Spinal cord (tissue), 10 donors: ENCODE measurements around the gene TMUB2. TPM values are rescaled to one million over a fixed set of nuclear protein-coding genes. Genes with fewer than 3 reads are reported as not detected.

ENCODE experiments used
- DNase-seq, 6 donors: peaks; one replicate each; pipeline versions ENCODE4 v3.0.0 to v3.0.0-alpha.2; 2013 to 2015; ENCODE audit warnings: low spot score in 6 of 6, low read depth in 4 of 6
- H3K27ac ChIP-seq: one replicate; pipeline ENCODE4 v1.5.1; 2013; ENCODE audit warnings: low read depth, low read length, control low read depth
- H3K27me3 ChIP-seq: one replicate; pipeline ENCODE4 v1.6.1; 2013; ENCODE audit warnings: low read length; ENCODE audit not compliant: control insufficient read depth, insufficient read depth
- H3K36me3 ChIP-seq: one replicate; pipeline ENCODE4 v1.6.1; 2013; ENCODE audit warnings: low read length; ENCODE audit not compliant: control insufficient read depth, insufficient read depth
- H3K4me1 ChIP-seq: one replicate; pipeline ENCODE4 v1.6.1; 2013; ENCODE audit warnings: low read length; ENCODE audit not compliant: control insufficient read depth, insufficient read depth
- H3K4me3 ChIP-seq: one replicate; pipeline ENCODE4 v1.5.1; 2013; ENCODE audit warnings: low read depth, low read length, control low read depth
- H3K9me3 ChIP-seq: one replicate; pipeline ENCODE4 v1.6.1; 2013; ENCODE audit warnings: low read length; ENCODE audit not compliant: control insufficient read depth, insufficient read depth
- WGBS: methylation state at CpG from one replicate; pipeline ENCODE4 v1.1.5; 2013; ENCODE audit warnings: missing lambda C conversion rate; ENCODE audit not compliant: insufficient coverage; 5-methylcytosine and 5-hydroxymethylcytosine counted together
- polyA plus RNA-seq, 2 donors: library from polyadenylated mRNA; unstranded; fragments of 120-200 nt; gene quantifications; one replicate each; pipeline ENCODE4 v1.2.1, GENCODE V29; 2013; ENCODE audit not compliant: insufficient read length in 2 of 2
- total RNA-seq, 2 donors: library from RNA; depleted of rRNA in 1 of 2; stranded (reverse); fragments of 120-200 nt in 1 of 2; fragments of >200 nt in 1 of 2; gene quantifications; one replicate each; pipeline versions ENCODE4 v1.2.3 to v1.2.4, GENCODE V29; 2013 to 2014
- donor health status: healthy.

Gene TMUB2
- total and polyA plus RNA-seq, 4 donors: 27.2 to 54.8 (median 40.3) TPM

DNA sequence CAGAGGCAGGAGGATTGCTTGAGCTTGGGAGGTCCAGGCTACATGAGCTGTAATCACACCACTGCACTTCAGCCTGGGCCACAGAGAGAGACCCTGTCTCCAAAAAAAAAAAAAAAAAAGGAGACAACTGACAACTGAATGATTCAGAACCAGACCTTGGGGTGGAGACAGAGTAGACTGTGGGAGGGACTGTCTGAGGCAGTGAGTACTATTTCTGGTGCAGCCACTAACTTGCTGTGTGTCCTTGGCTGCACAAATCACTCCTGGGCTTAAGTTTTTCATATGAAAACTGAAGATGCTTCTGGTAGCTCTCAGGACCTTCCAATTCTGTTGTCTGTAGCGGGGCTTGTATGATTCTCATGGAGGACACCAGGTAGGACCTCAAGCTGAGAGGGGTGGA is 10.5 kb upstream of the TMUB2 start:
- Histone ChIP-seq H3K27ac (no peak overlapping the region), H3K36me3 (peaks cover 37% of the 10 kb centered on the region), H3K4me1 (no peaks in the 10 kb centered on the region), H3K9me3 (no peaks in the 10 kb centered on the region), H3K27me3 (no peaks in the 10 kb centered on the region), H3K4me3 (no peak overlapping the region)
- WGBS: 100% methylated on average over 1 of the region's 1 CpG
- DNase-seq: no peak

DNA sequence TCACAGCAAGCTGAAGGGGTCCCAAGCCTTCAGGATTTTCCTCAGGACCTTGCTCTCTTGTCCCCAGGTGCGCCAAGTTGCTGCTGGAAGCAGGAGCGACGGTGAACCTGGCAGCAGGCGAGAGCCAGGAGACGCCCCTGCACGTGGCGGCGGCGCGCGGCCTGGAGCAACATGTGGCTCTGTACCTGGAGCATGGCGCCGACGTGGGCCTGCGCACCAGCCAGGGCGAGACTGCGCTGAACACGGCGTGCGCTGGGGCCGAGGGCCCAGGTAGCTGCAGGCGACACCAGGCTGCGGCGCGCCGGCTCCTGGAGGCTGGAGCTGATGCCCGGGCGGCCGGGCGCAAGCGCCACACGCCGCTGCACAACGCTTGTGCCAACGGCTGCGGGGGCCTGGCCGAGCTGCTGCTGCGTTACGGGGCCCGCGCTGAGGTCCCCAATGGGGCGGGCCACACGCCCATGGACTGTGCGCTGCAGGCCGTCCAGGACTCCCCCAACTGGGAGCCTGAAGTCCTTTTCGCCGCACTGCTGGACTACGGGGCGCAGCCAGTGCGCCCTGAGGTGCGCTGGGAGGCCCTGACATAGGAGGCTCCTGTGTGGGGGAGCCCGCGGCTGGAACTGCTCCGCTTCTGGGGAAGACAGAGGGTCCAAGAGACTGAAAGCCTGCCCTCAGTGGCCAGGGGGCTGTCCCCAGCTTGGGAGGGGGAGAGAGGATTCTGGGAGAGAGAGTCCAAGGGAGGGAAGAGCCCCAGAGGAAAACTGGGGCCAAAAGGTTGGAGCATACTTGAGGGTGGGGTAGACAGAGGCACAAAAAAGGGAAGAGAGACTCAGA is 9.9 kb upstream of the TMUB2 start:
- Histone ChIP-seq H3K4me1 (no peaks in the 10 kb centered on the region), H3K27me3 (no peaks in the 10 kb centered on the region), H3K4me3 (no peak overlapping the region), H3K9me3 (no peaks in the 10 kb centered on the region), H3K27ac (no peak overlapping the region), H3K36me3 (peaks cover 42% of the 10 kb centered on the region)
- no peak for DNase-seq
- WGBS: 79% methylated on average over 54 of the region's 54 CpGs

DNA sequence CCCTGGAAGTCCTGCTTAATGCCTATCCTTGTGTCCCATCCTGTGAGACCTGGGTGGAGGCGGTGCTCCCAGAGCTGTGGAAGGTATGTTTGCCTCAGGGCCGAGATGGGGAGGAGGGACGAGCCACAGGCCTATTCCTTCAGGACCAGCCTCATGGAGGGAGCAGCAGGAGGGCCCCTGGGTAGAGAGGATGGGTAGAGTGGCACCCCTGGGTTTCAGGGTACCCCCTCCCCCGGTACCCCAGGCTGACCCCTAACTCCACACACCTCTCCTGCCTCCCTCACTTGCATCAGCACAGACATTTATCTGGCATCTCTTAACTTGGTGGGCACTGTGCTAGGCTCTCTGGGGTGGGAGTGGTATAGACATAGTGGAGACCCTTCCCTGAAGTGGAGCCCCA is 9.1 kb upstream of the TMUB2 start:
- Histone ChIP-seq H3K4me3 (no peak overlapping the region), H3K36me3 (peaks cover 49% of the 10 kb centered on the region), H3K27me3 (no peaks in the 10 kb centered on the region), H3K27ac (no peak overlapping the region), H3K9me3 (no peaks in the 10 kb centered on the region), H3K4me1 (no peaks in the 10 kb centered on the region)
- no peak for DNase-seq
- WGBS: 100% methylated on average over 1 of the region's 4 CpGs

DNA sequence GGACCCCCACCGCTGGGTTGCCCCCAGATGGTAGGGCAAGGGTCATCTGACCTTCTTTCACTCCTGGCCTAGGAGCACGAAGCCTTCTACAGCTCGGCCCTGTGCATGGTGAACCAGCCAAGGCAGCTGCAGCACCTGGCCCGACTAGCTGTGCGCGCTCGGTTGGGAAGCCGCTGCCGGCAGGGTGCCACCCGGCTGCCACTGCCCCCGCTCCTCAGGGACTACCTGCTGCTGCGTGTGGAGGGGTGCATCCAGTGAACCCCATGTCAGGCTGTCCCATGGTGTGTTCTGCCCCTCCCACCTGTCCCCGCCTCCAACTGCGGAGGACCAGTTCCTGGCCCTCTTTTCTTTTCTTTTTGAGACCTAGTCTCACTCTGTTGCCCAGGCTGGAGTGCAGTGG is 8.6 kb upstream of the TMUB2 start:
- H3K36me3 ChIP-seq: peaks cover 53% of the 10 kb centered on the region

DNA sequence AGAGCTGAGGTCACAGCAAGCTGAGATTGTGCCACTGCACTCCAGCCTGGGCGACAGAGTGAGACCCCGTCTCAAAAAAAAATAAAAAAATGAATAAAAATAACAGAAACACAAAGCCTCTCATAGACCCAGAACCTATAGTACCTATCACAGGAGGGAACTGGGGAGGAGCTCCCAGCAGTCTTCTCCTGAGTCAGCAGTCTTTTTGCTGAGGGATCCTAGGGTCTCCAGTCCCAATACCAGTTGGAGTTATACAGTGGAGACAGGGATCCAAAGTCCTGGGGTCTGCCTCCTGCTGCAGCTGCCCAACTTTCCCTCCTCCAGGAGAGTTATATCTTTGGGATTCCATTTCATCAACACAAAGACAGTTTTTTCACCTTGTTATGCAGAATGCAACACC is 3.7 kb upstream of the TMUB2 start:
- peaks cover 17% of the 10 kb centered on the region for H3K4me1 ChIP-seq
- no peak for DNase-seq
- no peaks in the 10 kb centered on the region for H3K27me3 ChIP-seq
- no peak overlapping the region for H3K27ac ChIP-seq
- peaks cover 31% of the 10 kb centered on the region for H3K36me3 ChIP-seq
- H3K9me3 ChIP-seq: no peaks in the 10 kb centered on the region
- WGBS: no CpG with 5 or more reads among the region's 2 CpGs
- H3K4me3 ChIP-seq: no peak overlapping the region

More for the DNA sequence above, 8.6 kb upstream of the TMUB2 start:
- no peak overlapping the region for H3K4me3 ChIP-seq
- no peak overlapping the region for H3K27ac ChIP-seq
- no peaks in the 10 kb centered on the region for H3K4me1 ChIP-seq
- no peaks in the 10 kb centered on the region for H3K9me3 ChIP-seq
- WGBS: 91% methylated on average over 13 of the region's 14 CpGs
- no peaks in the 10 kb centered on the region for H3K27me3 ChIP-seq
- DNase-seq: no peak

DNA sequence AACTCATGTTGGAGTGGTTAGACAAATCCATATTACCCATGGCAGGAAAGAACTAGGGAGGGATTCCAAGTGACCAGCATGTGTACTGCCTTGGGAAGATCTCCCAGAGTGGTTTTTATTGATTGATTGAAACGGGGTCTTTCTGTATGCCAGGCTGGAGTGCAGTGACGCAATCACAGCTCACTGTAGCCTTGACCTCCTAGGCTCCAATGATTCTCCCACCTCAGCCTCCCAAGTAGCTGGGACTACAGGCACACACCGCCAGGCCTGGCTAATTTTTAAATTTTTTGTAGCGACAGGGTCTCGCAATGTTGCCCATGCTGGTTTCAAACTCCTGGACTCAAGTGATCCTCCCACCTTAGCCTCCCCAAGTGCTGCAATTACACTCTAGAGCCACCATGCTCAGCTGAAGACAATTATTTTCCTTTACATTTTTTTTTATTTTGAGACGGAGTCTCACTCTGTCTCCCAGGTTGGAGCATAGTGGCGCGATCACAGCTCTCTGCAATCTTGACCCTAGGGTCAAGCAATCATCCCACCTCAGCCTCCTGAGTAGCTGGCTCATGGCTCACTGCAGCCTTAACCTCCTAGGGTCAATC is 2.5 kb upstream of the TMUB2 start:
- no peak overlapping the region for H3K4me3 ChIP-seq
- H3K4me1 ChIP-seq: peaks cover 21% of the 10 kb centered on the region
- no peak overlapping the region for H3K27ac ChIP-seq
- H3K36me3 ChIP-seq: peaks cover 25% of the 10 kb centered on the region
- WGBS: 95% methylated on average over 7 of the region's 8 CpGs
- no peaks in the 10 kb centered on the region for H3K27me3 ChIP-seq
- H3K9me3 ChIP-seq: no peaks in the 10 kb centered on the region
- DNase-seq: no peak

DNA sequence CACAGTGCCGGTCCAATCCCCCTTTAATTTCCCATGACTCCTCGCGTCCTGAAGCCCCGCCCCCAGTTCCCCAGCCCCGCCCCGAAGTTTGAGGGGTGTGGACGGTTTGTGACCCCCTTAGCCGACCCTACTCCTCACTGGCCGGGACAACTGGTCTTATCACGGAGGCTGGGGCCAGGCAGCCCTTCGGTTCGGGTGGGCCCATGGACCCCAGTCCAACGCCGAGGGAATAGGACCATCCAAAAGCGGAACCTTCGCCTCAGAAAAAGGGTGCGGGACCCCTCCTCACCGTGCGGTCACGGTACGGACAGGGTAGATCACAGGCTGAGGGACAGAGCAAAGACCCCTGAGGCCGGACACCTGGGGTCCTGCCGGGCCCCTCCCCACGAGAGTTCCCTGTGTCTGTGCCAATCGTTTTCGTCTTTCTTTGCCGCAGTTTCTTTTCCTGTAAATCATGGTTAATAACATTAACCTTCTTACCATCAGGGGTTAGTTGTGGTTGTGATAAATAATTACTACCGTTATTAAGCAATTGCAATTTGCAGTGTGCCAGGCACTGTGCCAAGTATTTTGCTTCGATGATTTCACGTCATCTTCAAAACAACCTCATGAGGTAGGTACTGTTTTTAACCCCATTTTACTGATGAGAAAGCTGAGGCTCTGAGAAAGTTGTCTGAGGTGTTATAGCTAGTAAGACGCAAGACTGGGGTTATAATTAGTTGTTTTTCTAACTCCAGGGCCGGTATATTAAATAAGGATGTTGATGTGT is 543 bp downstream of the TMUB2 start:
- WGBS: 7% methylated on average over 16 of the region's 32 CpGs
- Histone ChIP-seq H3K36me3 (peaks cover 42% of the 10 kb centered on the region), H3K4me3 (peak overlapping the region; percentile 99), H3K27me3 (no peaks in the 10 kb centered on the region), H3K4me1 (peaks cover 21% of the 10 kb centered on the region), H3K27ac (peak overlapping the region; percentile 95), H3K9me3 (no peaks in the 10 kb centered on the region)
- DNase-seq: peak in 1 of 6 donors; percentile 38

DNA sequence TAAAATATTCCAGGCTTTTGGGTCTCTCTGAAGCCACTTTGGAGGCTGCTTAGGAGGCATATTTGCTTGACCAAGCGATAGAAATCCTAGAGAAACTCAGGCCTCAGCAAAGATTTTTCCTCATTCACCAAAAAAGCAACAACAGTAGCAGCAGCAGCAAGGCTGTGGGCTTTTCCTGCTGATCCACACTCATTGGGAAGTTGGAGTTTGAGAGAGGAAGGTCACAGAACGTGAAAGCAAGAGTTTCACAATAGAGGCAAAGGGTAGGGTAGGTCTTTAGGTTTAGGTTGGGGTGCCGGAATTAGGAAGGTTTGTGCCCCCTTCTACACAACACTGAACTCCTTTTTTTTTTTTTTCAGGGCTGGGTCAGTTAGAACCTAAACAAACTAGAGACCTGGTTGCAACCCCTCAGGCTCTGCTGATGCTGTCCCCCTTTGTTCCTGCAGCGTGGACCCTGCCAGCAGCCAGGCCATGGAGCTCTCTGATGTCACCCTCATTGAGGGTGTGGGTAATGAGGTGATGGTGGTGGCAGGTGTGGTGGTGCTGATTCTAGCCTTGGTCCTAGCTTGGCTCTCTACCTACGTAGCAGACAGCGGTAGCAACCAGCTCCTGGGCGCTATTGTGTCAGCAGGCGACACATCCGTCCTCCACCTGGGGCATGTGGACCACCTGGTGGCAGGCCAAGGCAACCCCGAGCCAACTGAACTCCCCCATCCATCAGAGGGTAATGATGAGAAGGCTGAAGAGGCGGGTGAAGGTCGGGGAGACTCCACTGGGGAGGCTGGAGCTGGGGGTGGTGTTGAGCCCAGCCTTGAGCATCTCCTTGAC is 2.0 kb downstream of the TMUB2 start:
- H3K4me1 ChIP-seq: peaks cover 21% of the 10 kb centered on the region
- 100% methylated on average over 1 of the region's 12 CpGs for WGBS

DNA sequence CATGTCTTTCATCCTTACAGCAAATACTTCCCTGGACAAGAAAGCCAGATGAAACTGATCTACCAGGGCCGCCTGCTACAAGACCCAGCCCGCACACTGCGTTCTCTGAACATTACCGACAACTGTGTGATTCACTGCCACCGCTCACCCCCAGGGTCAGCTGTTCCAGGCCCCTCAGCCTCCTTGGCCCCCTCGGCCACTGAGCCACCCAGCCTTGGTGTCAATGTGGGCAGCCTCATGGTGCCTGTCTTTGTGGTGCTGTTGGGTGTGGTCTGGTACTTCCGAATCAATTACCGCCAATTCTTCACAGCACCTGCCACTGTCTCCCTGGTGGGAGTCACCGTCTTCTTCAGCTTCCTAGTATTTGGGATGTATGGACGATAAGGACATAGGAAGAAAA is 3.7 kb downstream of the TMUB2 start:
- DNase-seq: no peak
- H3K27me3 ChIP-seq: no peaks in the 10 kb centered on the region
- peaks cover 67% of the 10 kb centered on the region for H3K36me3 ChIP-seq
- no peaks in the 10 kb centered on the region for H3K9me3 ChIP-seq
- WGBS: 75% methylated on average over 6 of the region's 10 CpGs
- no peak overlapping the region for H3K27ac ChIP-seq
- no peak overlapping the region for H3K4me3 ChIP-seq
- peaks cover 17% of the 10 kb centered on the region for H3K4me1 ChIP-seq

More for the DNA sequence above, 2.0 kb downstream of the TMUB2 start:
- DNase-seq: no peak
- Histone ChIP-seq H3K36me3 (peaks cover 50% of the 10 kb centered on the region), H3K27ac (no peak overlapping the region), H3K9me3 (no peaks in the 10 kb centered on the region), H3K4me3 (no peak overlapping the region), H3K27me3 (no peaks in the 10 kb centered on the region)
